Neuron (in vitro differentiated cells): ENCODE results near the gene LHFPL6.

Experiments
- H2AFZ ChIP-seq: one replicate; pipeline ENCODE4 v1.6.1; 2013; ENCODE audit warnings: low read depth, mild to moderate bottlenecking, inconsistent platforms, low read length, moderate library complexity
- H3K27me3 ChIP-seq: one replicate; pipeline ENCODE4 v1.6.1; 2013; ENCODE audit warnings: low read length; ENCODE audit not compliant: insufficient read depth
- H3K36me3 ChIP-seq: one replicate; pipeline ENCODE4 v1.6.1; 2013; ENCODE audit warnings: low read length; ENCODE audit not compliant: insufficient read depth
- H3K4me1 ChIP-seq: one replicate; pipeline ENCODE4 v1.6.1; 2013; ENCODE audit warnings: low read length; ENCODE audit not compliant: insufficient read depth
- H3K4me3 ChIP-seq: 2 replicates; pipeline ENCODE4 v1.5.1; 2013; ENCODE audit warnings: mild to moderate bottlenecking, low read length, moderate library complexity
- H3K9me3 ChIP-seq: one replicate; pipeline ENCODE4 v1.6.1; 2013; ENCODE audit warnings: low read length

Gene LHFPL6

DNA sequence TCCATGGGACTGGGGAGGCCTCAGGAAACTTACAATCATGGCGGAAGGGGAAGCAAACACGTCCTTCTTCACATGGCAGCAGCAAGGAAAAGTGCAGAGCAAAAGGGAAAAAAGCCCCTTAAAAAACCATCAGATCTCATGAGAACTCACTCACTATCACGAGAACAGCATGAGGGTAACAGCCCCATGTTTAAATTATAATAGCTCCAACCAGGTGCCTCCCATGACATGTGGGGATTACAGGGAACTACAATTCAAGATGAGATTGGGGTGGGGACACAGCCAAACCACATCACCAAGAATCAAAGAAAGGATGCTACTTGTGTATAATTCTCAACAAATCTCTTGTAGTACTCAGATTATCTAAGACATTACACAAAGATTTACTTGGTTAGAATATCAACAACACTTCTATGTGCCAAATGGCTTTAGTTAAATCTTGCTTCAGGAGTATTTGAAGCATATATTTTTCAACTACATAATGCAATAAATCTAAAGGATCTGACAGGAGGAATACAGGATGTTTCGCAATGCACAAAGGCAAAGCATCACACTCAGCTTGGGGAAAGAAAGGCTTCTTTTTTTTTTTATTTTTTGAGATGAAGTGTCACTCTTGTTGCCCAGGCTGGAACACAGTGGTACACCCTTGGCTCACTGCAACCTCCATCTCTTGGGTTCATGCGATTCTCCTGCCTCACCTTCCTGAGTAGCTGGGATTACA lies 180.0 kb downstream of the LHFPL6 start:
- H3K27me3 ChIP-seq = no peaks in the 10 kb centered on the region
- no peak overlapping the region for H2AFZ ChIP-seq
- peaks cover 4% of the 10 kb centered on the region for H3K9me3 ChIP-seq
- no peak overlapping the region for H3K4me3 ChIP-seq
- H3K36me3 ChIP-seq = no peaks in the 10 kb centered on the region
- peaks cover 29% of the 10 kb centered on the region for H3K4me1 ChIP-seq

- Histone ChIP-seq H3K36me3 (no peaks in the 10 kb centered on the region), H3K27me3 (no peaks in the 10 kb centered on the region), H3K4me3 (no peak overlapping the region), H3K4me1 (peaks cover 56% of the 10 kb centered on the region), H3K9me3 (no peaks in the 10 kb centered on the region), H2AFZ (no peak overlapping the region)
Observed at GRCh38 chr13:39419876-39420275, 183.1 kb downstream of the LHFPL6 start.

GRCh38 chr13:39419068-39419467 lies 183.9 kb downstream of the LHFPL6 start:
- H3K4me1 ChIP-seq = peaks cover 63% of the 10 kb centered on the region
- H3K27me3 ChIP-seq = no peaks in the 10 kb centered on the region
- no peaks in the 10 kb centered on the region for H3K9me3 ChIP-seq
- no peak overlapping the region for H2AFZ ChIP-seq
- H3K4me3 ChIP-seq = no peak overlapping the region
- no peaks in the 10 kb centered on the region for H3K36me3 ChIP-seq

- H2AFZ ChIP-seq = no peak overlapping the region
- no peaks in the 10 kb centered on the region for H3K36me3 ChIP-seq
- no peaks in the 10 kb centered on the region for H3K9me3 ChIP-seq
- peaks cover 63% of the 10 kb centered on the region for H3K4me1 ChIP-seq
- no peaks in the 10 kb centered on the region for H3K27me3 ChIP-seq
- peak overlapping the region; percentile 28 for H3K4me3 ChIP-seq
Observed at GRCh38 chr13:39418424-39418823, 184.6 kb downstream of the LHFPL6 start.

DNA sequence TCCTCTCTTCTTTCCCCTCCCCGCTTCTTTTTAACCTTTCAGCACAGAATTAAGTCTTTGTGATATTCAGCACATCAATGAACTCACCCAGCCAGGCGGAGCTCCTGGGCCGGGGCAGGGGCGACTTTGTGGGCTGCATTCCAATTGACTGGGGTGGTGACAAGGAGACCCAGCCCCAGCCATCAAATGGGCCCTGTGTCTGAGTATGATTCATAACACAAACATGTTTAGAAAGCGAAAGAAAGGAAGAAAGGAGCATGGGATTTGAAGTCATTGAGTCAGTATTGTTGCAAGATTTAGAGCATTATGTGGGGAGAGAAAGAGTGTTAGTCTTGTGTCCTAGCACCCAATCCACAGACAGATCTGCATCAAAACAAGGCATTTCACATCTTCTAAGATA lies 185.3 kb downstream of the LHFPL6 start:
- Histone ChIP-seq H3K36me3 (no peaks in the 10 kb centered on the region), H3K4me1 (peaks cover 64% of the 10 kb centered on the region), H2AFZ (no peak overlapping the region), H3K27me3 (no peaks in the 10 kb centered on the region), H3K4me3 (peak overlapping the region; percentile 28), H3K9me3 (no peaks in the 10 kb centered on the region)

- Histone ChIP-seq H3K4me3 (peak overlapping the region; percentile 28), H3K27me3 (no peaks in the 10 kb centered on the region), H3K9me3 (no peaks in the 10 kb centered on the region), H2AFZ (no peak overlapping the region), H3K4me1 (peaks cover 68% of the 10 kb centered on the region), H3K36me3 (no peaks in the 10 kb centered on the region)
Observed at GRCh38 chr13:39417131-39417530, 185.9 kb downstream of the LHFPL6 start.

- H3K4me3 ChIP-seq = no peak overlapping the region
Observed at GRCh38 chr13:39415008-39415802, 187.8 kb downstream of the LHFPL6 start.

DNA sequence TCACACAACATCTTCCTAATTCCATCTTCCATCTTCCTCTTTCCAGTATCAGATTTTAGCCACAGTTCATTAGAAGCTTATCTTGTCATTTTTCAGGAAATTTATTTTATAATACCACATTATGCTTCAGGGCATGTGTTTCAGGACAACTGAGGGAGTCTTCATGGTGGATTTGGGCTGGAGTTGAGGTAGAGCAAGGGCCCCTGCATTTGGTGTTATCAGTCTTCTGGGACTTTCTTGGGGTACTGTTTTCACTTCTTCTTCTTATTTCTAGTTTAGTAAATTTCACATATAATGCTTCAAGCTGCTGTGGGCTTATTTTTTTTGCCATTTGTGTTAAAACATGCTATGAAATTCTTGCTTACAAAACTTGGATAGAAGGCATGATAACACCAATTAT lies 188.7 kb downstream of the LHFPL6 start:
- Histone ChIP-seq H3K9me3 (no peaks in the 10 kb centered on the region), H3K4me1 (peaks cover 79% of the 10 kb centered on the region), H3K36me3 (no peaks in the 10 kb centered on the region), H3K27me3 (no peaks in the 10 kb centered on the region), H3K4me3 (no peak overlapping the region), H2AFZ (no peak overlapping the region)

More at GRCh38 chr13:39415008-39415802, 187.8 kb downstream of the LHFPL6 start:
- Histone ChIP-seq H3K36me3 (no peaks in the 10 kb centered on the region), H3K4me1 (peaks cover 79% of the 10 kb centered on the region), H3K27me3 (no peaks in the 10 kb centered on the region), H3K9me3 (no peaks in the 10 kb centered on the region), H2AFZ (no peak overlapping the region)

GRCh38 chr13:39411511-39411910 lies 191.5 kb downstream of the LHFPL6 start:
- no peaks in the 10 kb centered on the region for H3K27me3 ChIP-seq
- no peak overlapping the region for H3K4me3 ChIP-seq
- H2AFZ ChIP-seq = no peak overlapping the region
- H3K9me3 ChIP-seq = no peaks in the 10 kb centered on the region
- peaks cover 78% of the 10 kb centered on the region for H3K4me1 ChIP-seq
- no peaks in the 10 kb centered on the region for H3K36me3 ChIP-seq

- Histone ChIP-seq H3K36me3 (no peaks in the 10 kb centered on the region), H2AFZ (no peak overlapping the region), H3K27me3 (no peaks in the 10 kb centered on the region), H3K4me3 (no peak overlapping the region), H3K9me3 (no peaks in the 10 kb centered on the region), H3K4me1 (peaks cover 73% of the 10 kb centered on the region)
Observed at GRCh38 chr13:39410964-39411363, 192.0 kb downstream of the LHFPL6 start.

- H2AFZ ChIP-seq = no peak overlapping the region
- H3K36me3 ChIP-seq = no peaks in the 10 kb centered on the region
- H3K4me1 ChIP-seq = peaks cover 73% of the 10 kb centered on the region
- H3K9me3 ChIP-seq = no peaks in the 10 kb centered on the region
- no peaks in the 10 kb centered on the region for H3K27me3 ChIP-seq
- H3K4me3 ChIP-seq = no peak overlapping the region
Observed at GRCh38 chr13:39410096-39410901, 192.7 kb downstream of the LHFPL6 start.

DNA sequence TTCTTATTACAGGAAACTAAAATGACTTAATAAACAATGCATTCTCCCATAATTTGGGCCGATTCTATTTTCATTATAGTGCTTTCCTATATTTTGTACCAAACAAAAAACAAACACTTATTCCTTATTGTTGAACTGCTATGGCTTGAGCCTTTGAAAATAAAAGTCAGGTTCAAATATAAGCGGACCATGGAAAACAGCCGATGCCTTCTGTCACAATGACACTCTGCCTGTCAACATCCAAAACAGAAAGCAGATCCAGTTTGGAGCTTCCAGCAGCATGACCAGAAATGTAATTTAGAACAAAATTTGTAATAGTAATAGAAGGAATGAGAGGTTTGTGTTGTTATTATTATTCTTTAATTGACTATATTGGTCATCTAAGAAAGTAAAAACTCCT lies 194.5 kb downstream of the LHFPL6 start:
- H3K4me1 ChIP-seq = peaks cover 77% of the 10 kb centered on the region
- no peak overlapping the region for H2AFZ ChIP-seq

DNA sequence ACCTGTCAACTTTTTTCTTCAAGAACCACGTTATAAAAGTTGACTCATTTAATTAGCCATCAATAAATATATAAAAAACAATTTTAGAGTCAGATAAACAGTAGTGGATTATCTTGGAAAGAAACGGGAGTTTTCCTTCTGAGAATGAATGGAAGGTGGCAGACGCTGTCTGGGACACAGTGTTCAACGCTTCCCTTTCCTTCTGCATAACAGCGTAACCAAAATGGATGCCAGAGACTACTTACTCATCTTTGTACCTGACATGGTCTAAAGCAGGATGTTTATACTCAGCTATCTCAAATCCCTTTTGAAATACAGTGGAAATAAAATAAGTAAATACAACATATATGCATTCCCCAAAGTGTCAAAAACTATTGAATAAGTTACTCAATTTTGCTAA lies 195.2 kb downstream of the LHFPL6 start:
- peaks cover 82% of the 10 kb centered on the region for H3K4me1 ChIP-seq
- no peaks in the 10 kb centered on the region for H3K9me3 ChIP-seq
- no peaks in the 10 kb centered on the region for H3K27me3 ChIP-seq
- H2AFZ ChIP-seq = no peak overlapping the region
- no peak overlapping the region for H3K4me3 ChIP-seq
- no peaks in the 10 kb centered on the region for H3K36me3 ChIP-seq

More for the DNA sequence above, 194.5 kb downstream of the LHFPL6 start:
- no peaks in the 10 kb centered on the region for H3K27me3 ChIP-seq
- H3K9me3 ChIP-seq = no peaks in the 10 kb centered on the region
- H3K4me3 ChIP-seq = no peak overlapping the region
- no peaks in the 10 kb centered on the region for H3K36me3 ChIP-seq
